HG02642 (cell line): ENCODE data around the gene STAM2.
A peak's percentile ranks its signal among the peaks of the same experiment; 100 is the strongest.
"Not testable (repeated sequence)": the region's sequence is repeated elsewhere in the genome, so short reads cannot be mapped to it uniquely, and the experiment has no call there.

Experiments
- ATAC-seq: cut with Tn5 transposase; IDR thresholded peaks from one replicate; pipeline ENCODE4 v1.9.1; 2021; ENCODE audit warnings: mild to moderate bottlenecking; ENCODE audit not compliant: unreplicated experiment, poor library complexity

The STAM2 gene

GRCh38 chr2:152115952-152116351 lies 59.6 kb downstream of the STAM2 start:
- no peak for ATAC-seq

GRCh38 chr2:152114366-152114765 lies 61.2 kb downstream of the STAM2 start:
- ATAC-seq = no peak

GRCh38 chr2:152107140-152107539 lies 68.4 kb downstream of the STAM2 start:
- ATAC-seq = not testable (repeated sequence)

- no peak for ATAC-seq
Measured at GRCh38 chr2:152106464-152106863, 69.1 kb downstream of the STAM2 start.

GRCh38 chr2:152103271-152103670 lies 72.3 kb downstream of the STAM2 start:
- no peak for ATAC-seq

- ATAC-seq = no peak
Measured at GRCh38 chr2:152100961-152101360, 74.6 kb downstream of the STAM2 start.

GRCh38 chr2:152099367-152100050 lies 76.1 kb downstream of the STAM2 start:
- ATAC-seq = peak; percentile 29

- peak; percentile 46 for ATAC-seq
Measured at GRCh38 chr2:152098496-152099366, 76.8 kb downstream of the STAM2 start, which contains the start of gene CACNB4. TSS of gene CACNB4 (minus strand) at chr2:152099044.

GRCh38 chr2:152097801-152098495 lies 77.6 kb downstream of the STAM2 start:
- peak; percentile 40 for ATAC-seq

- peak; percentile 4 for ATAC-seq
Measured at GRCh38 chr2:152097290-152097800, 78.2 kb downstream of the STAM2 start.

GRCh38 chr2:152095146-152095545 lies 80.4 kb downstream of the STAM2 start:
- ATAC-seq = no peak

GRCh38 chr2:152094014-152094413 lies 81.5 kb downstream of the STAM2 start:
- ATAC-seq = no peak

- no peak for ATAC-seq
Measured at GRCh38 chr2:152093464-152093863, 82.1 kb downstream of the STAM2 start.

- ATAC-seq = no peak
Measured at GRCh38 chr2:152092095-152092494, 83.5 kb downstream of the STAM2 start.

GRCh38 chr2:152090726-152091125 lies 84.8 kb downstream of the STAM2 start:
- not testable (repeated sequence) for ATAC-seq

GRCh38 chr2:152089238-152089637 lies 86.3 kb downstream of the STAM2 start:
- no peak for ATAC-seq

GRCh38 chr2:152088006-152088405 lies 87.6 kb downstream of the STAM2 start:
- ATAC-seq = no peak

- ATAC-seq = no peak
Measured at GRCh38 chr2:152086231-152086630, 89.3 kb downstream of the STAM2 start.

- no peak for ATAC-seq
Measured at GRCh38 chr2:152084076-152084475, 91.5 kb downstream of the STAM2 start.

GRCh38 chr2:152083202-152083875 lies 92.2 kb downstream of the STAM2 start:
- ATAC-seq = no peak
